Neural cell (in vitro differentiated cells): Measurements from ENCODE around the gene KRTAP19-3. TPM values are rescaled to one million over a fixed set of nuclear protein-coding genes. Genes with fewer than 3 reads are reported as not detected.

ENCODE experiments used
- H2AFZ ChIP-seq: fragments of 200-600, 300-800 bp; sonication (generic), shearing (Covaris generic); 2 replicates; pipeline ENCODE4 v1.6.0; 2014; ENCODE audit warnings: low read depth, mild to moderate bottlenecking, antibody characterized with exemption, low read length, moderate library complexity
- H3F3A ChIP-seq: fragments of 200-600 bp; shearing (Covaris generic); 2 replicates; pipeline ENCODE4 v1.6.1; 2016; ENCODE audit warnings: mild to moderate bottlenecking, moderate library complexity, mixed read lengths, antibody characterized with exemption, low read length; ENCODE audit not compliant: insufficient read depth, poor library complexity, severe bottlenecking
- H3K27ac ChIP-seq: fragments of 200-600, 300-800 bp; sonication (generic), shearing (Covaris generic); 2 replicates; pipeline ENCODE4 v1.5.1; 2014; ENCODE audit warnings: mild to moderate bottlenecking, low read length, moderate library complexity
- H3K27me3 ChIP-seq: fragments of 300-800, 200-600 bp; sonication (generic), shearing (Covaris generic); 2 replicates; pipeline ENCODE4 v1.6.0; 2014; ENCODE audit warnings: mild to moderate bottlenecking, low read depth, low read length, moderate library complexity; ENCODE audit not compliant: insufficient read depth
- H3K36me3 ChIP-seq: fragments of 300-800, 200-600 bp; sonication (generic), shearing (Covaris generic); 2 replicates; pipeline ENCODE4 v1.5.1; 2014; ENCODE audit warnings: mild to moderate bottlenecking, antibody characterized with exemption, low read length, moderate library complexity; ENCODE audit not compliant: insufficient read depth
- H3K4me2 ChIP-seq: fragments of 300-800, 200-600 bp; sonication (generic), shearing (Covaris generic); 2 replicates; pipeline ENCODE4 v1.6.0; 2014; ENCODE audit warnings: mild to moderate bottlenecking, low read length
- H3K4me3 ChIP-seq: fragments of 300-800, 200-600 bp; sonication (generic), shearing (Covaris generic); 2 replicates; pipeline ENCODE4 v1.5.1; 2014; ENCODE audit warnings: mild to moderate bottlenecking, low read length, moderate library complexity
- H3K79me2 ChIP-seq: fragments of 200-600 bp; shearing (Covaris generic); replicated peaks from 2 replicates; pipeline ENCODE4 v1.6.0; 2014; ENCODE audit warnings: mild to moderate bottlenecking, low read length, moderate library complexity; ENCODE audit not compliant: insufficient read depth
- H3K9ac ChIP-seq: fragments of 300-800, 200-600 bp; sonication (generic), shearing (Covaris generic); 2 replicates; pipeline ENCODE4 v1.6.1; 2016; ENCODE audit warnings: mild to moderate bottlenecking, low read length, mixed read lengths
- H3K9me2 ChIP-seq: fragments of 200-600 bp; shearing (Covaris generic); 2 replicates; pipeline ENCODE4 v1.6.1; 2016; ENCODE audit warnings: mild to moderate bottlenecking, low read length, mixed read lengths; ENCODE audit not compliant: insufficient read depth
- H3K9me3 ChIP-seq: fragments of 200-600, 300-800 bp; sonication (generic), shearing (Covaris generic); 2 replicates; pipeline ENCODE4 v1.6.1; 2016; ENCODE audit warnings: mild to moderate bottlenecking, mixed run types, low read length, moderate library complexity, mixed read lengths
- H4K20me1 ChIP-seq: fragments of 200-600 bp; shearing (Covaris generic); 2 replicates; pipeline ENCODE4 v1.6.1; 2016; ENCODE audit warnings: mild to moderate bottlenecking, mixed run types; ENCODE audit not compliant: insufficient read depth
- CTCF ChIP-seq: fragments of 450-650 bp; IDR thresholded peaks from 2 replicates; pipeline ENCODE4 v1.5.1; 2014; ENCODE audit warnings: antibody characterized with exemption, mild to moderate bottlenecking, moderate library complexity; ENCODE audit not compliant: poor library complexity, severe bottlenecking
- EP300 ChIP-seq: fragments of 450-650 bp; conservative IDR thresholded peaks from 2 replicates; pipeline ENCODE4 v1.6.1; 2014; ENCODE audit warnings: antibody characterized with exemption, mild to moderate bottlenecking, moderate library complexity; ENCODE audit not compliant: poor library complexity, severe bottlenecking
- EZH2 ChIP-seq: fragments of 200-600, 300-800 bp; shearing (Covaris generic), sonication (generic); IDR thresholded peaks from 2 replicates; pipeline ENCODE4 v1.6.1; 2014; ENCODE audit warnings: antibody characterized with exemption, low read length, borderline replicate concordance, mild to moderate bottlenecking; ENCODE audit not compliant: insufficient read depth, poor library complexity, severe bottlenecking
- MXI1 ChIP-seq: fragments of 450-650 bp; conservative IDR thresholded peaks from 2 replicates; pipeline ENCODE4 v1.6.1; 2014; ENCODE audit warnings: antibody characterized with exemption, mild to moderate bottlenecking; ENCODE audit not compliant: poor library complexity, severe bottlenecking
- POLR2AphosphoS5 ChIP-seq: IDR thresholded peaks from 2 replicates; pipeline ENCODE4 v1.6.1; 2012
- RAD21 ChIP-seq: fragments of 450-650 bp; conservative IDR thresholded peaks from 2 replicates; pipeline ENCODE4 v1.6.1; 2014; ENCODE audit warnings: antibody characterized with exemption, mild to moderate bottlenecking, moderate library complexity
- SMC3 ChIP-seq: fragments of 450-650 bp; conservative IDR thresholded peaks from 2 replicates; pipeline ENCODE4 v1.6.1; 2014; ENCODE audit warnings: antibody characterized with exemption, mild to moderate bottlenecking, moderate library complexity; ENCODE audit not compliant: poor library complexity
- TAF1 ChIP-seq: IDR thresholded peaks from 2 replicates; pipeline ENCODE4 v1.6.1; 2012; ENCODE audit warnings: low read depth
- polyA minus RNA-seq: library from RNA; depleted of rRNA, polyadenylated mRNA; stranded (reverse); fragments of >200 nt; gene quantifications from 2 replicates; pipeline ENCODE4 v1.2.3, GENCODE V29; 2014
- polyA plus RNA-seq: library from polyadenylated mRNA; depleted of rRNA; stranded (reverse); fragments of >200 nt; gene quantifications from 2 replicates; pipeline ENCODE4 v1.2.3, GENCODE V29; 2014
- TF ChIP-seq, protein P1 (sequence below): IDR thresholded peaks from 2 replicates; pipeline ENCODE4 v1.6.1; 2012; ENCODE audit warnings: borderline replicate concordance

The KRTAP19-3 gene
- polyA plus RNA-seq (not detected in 2 replicates), polyA minus RNA-seq (not detected in 2 replicates)

GRCh38 chr21:30491963-30492428 lies at the start of gene KRTAP19-3:
Gene KRTAP19-3, minus strand, starts transcription at chr21:30492013. Its CDS starts 56 bp downstream, at chr21:30491957.
- H3F3A ChIP-seq = no peaks in the 10 kb centered on the region
- no peaks in the 10 kb centered on the region for H3K9me2 ChIP-seq
- no peaks in the 10 kb centered on the region for H4K20me1 ChIP-seq
- no peak for TF ChIP-seq SMC3
- no peak for TF ChIP-seq POLR2AphosphoS5
- TF ChIP-seq EZH2 = no peak
- TF ChIP-seq, protein P1, sequence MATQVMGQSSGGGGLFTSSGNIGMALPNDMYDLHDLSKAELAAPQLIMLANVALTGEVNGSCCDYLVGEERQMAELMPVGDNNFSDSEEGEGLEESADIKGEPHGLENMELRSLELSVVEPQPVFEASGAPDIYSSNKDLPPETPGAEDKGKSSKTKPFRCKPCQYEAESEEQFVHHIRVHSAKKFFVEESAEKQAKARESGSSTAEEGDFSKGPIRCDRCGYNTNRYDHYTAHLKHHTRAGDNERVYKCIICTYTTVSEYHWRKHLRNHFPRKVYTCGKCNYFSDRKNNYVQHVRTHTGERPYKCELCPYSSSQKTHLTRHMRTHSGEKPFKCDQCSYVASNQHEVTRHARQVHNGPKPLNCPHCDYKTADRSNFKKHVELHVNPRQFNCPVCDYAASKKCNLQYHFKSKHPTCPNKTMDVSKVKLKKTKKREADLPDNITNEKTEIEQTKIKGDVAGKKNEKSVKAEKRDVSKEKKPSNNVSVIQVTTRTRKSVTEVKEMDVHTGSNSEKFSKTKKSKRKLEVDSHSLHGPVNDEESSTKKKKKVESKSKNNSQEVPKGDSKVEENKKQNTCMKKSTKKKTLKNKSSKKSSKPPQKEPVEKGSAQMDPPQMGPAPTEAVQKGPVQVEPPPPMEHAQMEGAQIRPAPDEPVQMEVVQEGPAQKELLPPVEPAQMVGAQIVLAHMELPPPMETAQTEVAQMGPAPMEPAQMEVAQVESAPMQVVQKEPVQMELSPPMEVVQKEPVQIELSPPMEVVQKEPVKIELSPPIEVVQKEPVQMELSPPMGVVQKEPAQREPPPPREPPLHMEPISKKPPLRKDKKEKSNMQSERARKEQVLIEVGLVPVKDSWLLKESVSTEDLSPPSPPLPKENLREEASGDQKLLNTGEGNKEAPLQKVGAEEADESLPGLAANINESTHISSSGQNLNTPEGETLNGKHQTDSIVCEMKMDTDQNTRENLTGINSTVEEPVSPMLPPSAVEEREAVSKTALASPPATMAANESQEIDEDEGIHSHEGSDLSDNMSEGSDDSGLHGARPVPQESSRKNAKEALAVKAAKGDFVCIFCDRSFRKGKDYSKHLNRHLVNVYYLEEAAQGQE = no peak
- TF ChIP-seq RAD21 = no peak
- no peak for TF ChIP-seq CTCF
- no peak for TF ChIP-seq MXI1
- no peak for TF ChIP-seq EP300
- TF ChIP-seq TAF1 = no peak
- H2AFZ ChIP-seq = no peak within 1 kb of the TSS
- H3K9ac ChIP-seq = no peak within 1 kb of the TSS
- H3K4me3 ChIP-seq = no peak within 1 kb of the TSS
- no peaks in the 10 kb centered on the region for H3K79me2 ChIP-seq
- H3K36me3 ChIP-seq = no peaks in the 10 kb centered on the region
- H3K9me3 ChIP-seq = no peaks in the 10 kb centered on the region
- H3K27ac ChIP-seq = no peak within 1 kb of the TSS
- no peaks in the 10 kb centered on the region for H3K27me3 ChIP-seq
- H3K4me2 ChIP-seq = no peak within 1 kb of the TSS

DNA sequence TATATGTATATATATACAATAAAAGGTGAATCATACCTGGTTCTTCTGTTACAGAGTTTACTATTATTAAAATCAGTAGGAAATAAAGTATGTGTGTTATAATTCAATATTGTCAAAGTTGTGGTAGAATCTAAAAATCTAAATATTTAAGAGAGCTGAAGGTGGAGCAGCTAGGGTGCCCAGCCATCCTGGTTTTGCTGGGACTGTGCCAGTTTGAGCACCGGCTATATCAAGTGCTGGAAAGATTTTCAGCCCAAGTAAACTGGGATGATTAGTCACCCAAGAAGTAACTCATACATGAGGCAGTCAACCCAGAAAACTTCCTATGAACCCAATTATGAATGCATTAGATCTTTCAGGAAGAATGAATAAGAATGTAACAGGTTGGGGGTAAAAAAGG lies 27.1 kb upstream of the KRTAP19-3 start:
- Histone ChIP-seq H3K4me3 (no peak overlapping the region), H3K27ac (no peak overlapping the region), H3K36me3 (no peaks in the 10 kb centered on the region)

More for the DNA sequence above, 27.1 kb upstream of the KRTAP19-3 start:
- TF ChIP-seq TAF1 (no peak), RAD21 (no peak), EP300 (no peak), POLR2AphosphoS5 (no peak)
- Histone ChIP-seq H4K20me1 (no peaks in the 10 kb centered on the region), H3K27me3 (no peaks in the 10 kb centered on the region), H3K9ac (no peak overlapping the region), H3K79me2 (no peaks in the 10 kb centered on the region), H3K4me2 (no peak overlapping the region), H3K9me2 (no peaks in the 10 kb centered on the region), H3K9me3 (no peaks in the 10 kb centered on the region), H3F3A (no peaks in the 10 kb centered on the region), H2AFZ (no peak overlapping the region)
